Measurements from ENCODE around the gene ALDH1L1. TPM values are rescaled to one million over a fixed set of nuclear protein-coding genes. Genes with fewer than 3 reads are reported as not detected.

Gene ALDH1L1
- 3.6 TPM for total RNA-seq (ENCODE audit: insufficient read depth, low replicate concordance)

- peak; percentile 71 for DNase-seq (ENCODE audit: low spot score)
These were observed at the start of gene ALDH1L1 for GRCh38 chr3:126180477-126181397. Gene ALDH1L1 (minus strand): TSS chr3:126180586. CDS start chr3:126160979, 19,607 bp downstream.

DNA sequence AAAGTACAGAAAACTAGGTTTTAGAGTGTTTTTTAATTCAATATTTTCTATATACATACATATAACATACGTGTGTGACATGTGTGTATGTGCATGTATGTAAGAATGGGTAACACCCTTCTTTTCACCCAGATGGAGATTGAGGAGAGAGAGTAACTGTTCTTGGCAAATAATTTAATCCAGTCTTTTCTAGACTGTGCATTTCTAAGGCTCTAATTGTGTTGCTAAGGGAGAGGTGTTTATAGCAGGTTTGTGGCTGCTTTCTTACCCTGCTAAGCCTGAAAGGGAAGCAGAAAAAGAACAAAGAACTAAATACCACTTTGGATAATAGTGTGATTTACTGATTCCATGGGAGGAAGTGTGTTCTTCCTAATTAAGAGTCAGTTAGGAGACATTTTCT lies 46.0 kb upstream of the ALDH1L1 start:
- no peak for DNase-seq (ENCODE audit: low spot score)

DNA sequence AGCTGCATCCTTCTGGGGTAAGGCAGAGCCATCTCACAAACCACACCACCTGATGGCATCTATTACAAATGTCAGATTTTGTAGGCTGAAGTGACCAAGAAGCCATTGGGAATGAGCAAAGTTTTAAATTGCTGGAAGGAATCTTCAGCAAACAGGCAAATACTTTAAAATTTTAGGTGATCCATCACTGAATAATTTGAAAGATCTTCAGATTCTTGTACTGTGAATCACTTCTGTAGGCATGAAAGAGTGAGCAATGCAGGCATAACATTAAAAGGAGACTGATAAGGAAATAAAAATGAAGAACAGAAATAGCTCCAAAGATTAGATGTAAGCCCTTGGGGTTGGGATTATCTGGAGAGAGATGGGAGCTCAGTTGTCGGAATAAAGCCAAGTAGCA lies 36.0 kb upstream of the ALDH1L1 start:
- peak; percentile 29 for DNase-seq (ENCODE audit: low spot score)

GRCh38 chr3:126213379-126214028 lies 33.1 kb upstream of the ALDH1L1 start:
- DNase-seq (ENCODE audit: low spot score): peak; percentile 36

GRCh38 chr3:126212620-126213378 lies 32.4 kb upstream of the ALDH1L1 start:
- DNase-seq (ENCODE audit: low spot score): peak; percentile 64

GRCh38 chr3:126212250-126212619 lies 31.8 kb upstream of the ALDH1L1 start:
- DNase-seq (ENCODE audit: low spot score): no peak

DNA sequence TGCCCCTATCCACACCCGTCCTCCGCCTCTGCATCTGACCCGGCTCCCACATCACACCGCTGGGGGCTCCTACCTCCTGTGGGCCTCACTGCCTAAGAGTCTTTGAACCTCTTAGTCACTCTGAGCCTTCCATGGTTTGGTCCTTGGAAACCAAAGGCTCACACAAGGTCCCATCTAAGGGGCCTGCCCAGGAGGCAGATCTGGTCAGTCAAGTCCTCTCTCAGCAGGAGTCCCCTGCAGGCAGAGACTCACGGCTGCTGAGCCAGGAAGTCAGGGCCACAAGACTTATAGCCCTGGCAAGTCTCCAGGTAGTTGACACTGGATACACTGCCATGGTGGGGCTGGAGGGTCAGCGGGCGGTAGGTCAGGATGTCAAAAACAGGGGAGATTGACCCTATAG lies 31.2 kb upstream of the ALDH1L1 start:
- no peak for DNase-seq (ENCODE audit: low spot score)

DNA sequence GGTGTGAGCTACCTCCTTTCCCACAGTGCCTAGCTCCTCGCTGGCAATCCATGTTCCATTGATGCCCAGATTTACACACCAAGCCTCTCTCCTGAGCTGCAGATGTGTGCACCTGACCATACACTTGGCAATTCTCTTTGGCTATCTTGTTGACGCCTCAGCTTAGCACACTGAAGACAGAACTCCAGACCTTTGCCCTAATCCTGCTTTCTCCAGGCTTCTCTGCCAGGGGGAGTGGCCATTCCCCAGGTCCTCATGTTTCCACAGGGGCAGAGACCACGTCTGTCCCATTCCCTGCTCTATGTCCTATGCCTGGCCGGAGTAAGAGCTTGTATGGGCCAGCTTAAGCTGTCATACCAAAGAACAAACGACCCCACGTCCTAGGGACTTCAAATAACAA lies 30.2 kb upstream of the ALDH1L1 start:
- no peak for DNase-seq (ENCODE audit: low spot score)

- DNase-seq (ENCODE audit: low spot score): no peak
These were observed 29.4 kb upstream of the ALDH1L1 start for GRCh38 chr3:126209741-126210140.

GRCh38 chr3:126208606-126209256 lies 28.3 kb upstream of the ALDH1L1 start:
- peak; percentile 20 for DNase-seq (ENCODE audit: low spot score)

DNA sequence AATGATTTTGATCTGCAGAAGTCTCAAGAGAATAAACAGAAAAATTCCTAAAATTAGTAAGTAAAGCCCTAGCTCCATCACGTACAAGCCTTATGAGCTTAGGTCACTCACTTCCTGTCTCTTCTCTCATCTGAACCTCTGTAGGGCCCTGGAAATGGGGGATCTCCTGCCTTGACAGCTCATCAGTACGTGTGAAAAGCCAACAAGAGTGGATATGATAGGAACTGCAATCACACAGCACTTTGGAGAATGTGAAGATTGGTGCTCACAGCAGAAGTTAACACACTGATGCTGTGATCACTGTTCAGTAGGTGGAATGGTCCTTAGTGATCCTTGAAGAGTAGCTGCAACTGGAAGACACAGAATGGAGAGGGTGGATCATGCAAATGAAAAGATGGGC lies 27.8 kb upstream of the ALDH1L1 start:
- DNase-seq (ENCODE audit: low spot score): no peak

GRCh38 chr3:126207166-126207565 lies 26.8 kb upstream of the ALDH1L1 start:
- DNase-seq (ENCODE audit: low spot score): no peak

GRCh38 chr3:126205717-126206655 lies 25.6 kb upstream of the ALDH1L1 start:
- no peak for DNase-seq (ENCODE audit: low spot score)

- DNase-seq (ENCODE audit: low spot score): no peak
These were observed 22.3 kb upstream of the ALDH1L1 start for GRCh38 chr3:126202680-126203079.

DNA sequence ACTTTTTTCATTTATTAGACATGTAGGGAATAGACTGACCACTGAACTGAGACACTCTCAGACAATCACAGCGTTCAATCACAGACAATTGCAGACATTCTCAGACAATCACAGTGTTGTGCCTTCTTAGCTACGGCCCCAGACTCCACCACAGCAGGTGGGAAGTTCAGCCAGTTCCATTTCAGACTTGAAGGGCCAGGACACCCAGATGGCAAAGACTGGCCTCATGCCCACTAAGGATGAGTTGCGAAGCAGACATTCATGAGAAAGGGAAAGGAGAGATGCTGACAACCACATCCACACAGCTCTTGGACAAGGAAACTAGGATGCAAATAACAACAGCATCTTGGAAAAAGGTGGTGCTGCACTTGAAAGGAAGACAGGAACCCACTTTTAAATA lies 21.9 kb upstream of the ALDH1L1 start:
- no peak for DNase-seq (ENCODE audit: low spot score)

DNA sequence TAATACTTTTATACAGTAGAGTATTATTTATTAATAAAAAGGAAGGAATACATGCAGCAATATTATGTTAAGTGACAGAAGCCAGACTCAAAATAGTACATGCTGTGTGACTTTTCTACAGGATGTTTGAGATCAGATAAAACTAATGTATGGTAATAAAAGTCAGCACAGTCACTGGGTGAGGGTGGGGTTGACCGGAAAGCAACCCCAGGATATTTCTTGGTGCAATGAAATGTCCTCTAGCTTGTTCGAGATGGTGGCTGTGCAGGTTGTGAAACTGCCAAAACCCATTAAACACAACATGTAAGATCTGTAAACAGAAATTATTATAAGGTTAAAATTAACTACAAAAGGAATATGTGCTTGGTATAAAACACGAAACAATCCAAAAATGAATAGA lies 20.8 kb upstream of the ALDH1L1 start:
- DNase-seq (ENCODE audit: low spot score): no peak

GRCh38 chr3:126200534-126200933 lies 20.1 kb upstream of the ALDH1L1 start:
- no peak for DNase-seq (ENCODE audit: low spot score)

DNA sequence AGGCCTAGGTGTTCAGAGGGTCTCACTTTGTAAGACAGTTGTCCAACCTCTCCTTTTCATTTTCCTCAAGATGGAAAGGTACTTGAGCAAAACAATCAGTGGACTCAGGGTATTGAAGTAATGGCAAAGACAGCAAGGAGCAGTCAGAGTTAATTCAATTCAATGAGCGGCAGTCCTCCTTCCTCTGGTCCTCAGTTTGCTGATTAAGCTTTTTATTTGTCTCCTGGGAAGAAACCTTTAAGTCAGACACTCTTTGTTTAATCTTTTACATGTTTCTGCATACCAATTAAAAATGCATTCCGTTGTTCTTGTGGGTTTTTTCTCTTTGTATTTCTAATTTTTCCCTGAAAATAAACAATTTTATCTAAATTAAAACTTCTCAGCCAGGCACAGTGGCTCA lies 18.9 kb upstream of the ALDH1L1 start:
- no peak for DNase-seq (ENCODE audit: low spot score)

- DNase-seq (ENCODE audit: low spot score): peak; percentile 68
These were observed 17.6 kb upstream of the ALDH1L1 start for GRCh38 chr3:126197854-126198584.

GRCh38 chr3:126197343-126197742 lies 17.0 kb upstream of the ALDH1L1 start:
- no peak for DNase-seq (ENCODE audit: low spot score)
